Prostate gland (tissue), 2 donors: Measurements from ENCODE around the gene MSANTD1.

Experiments
- CTCF ChIP-seq, 4 experiments: fragments of 200-600 bp in 2 of 4; fragments of 450-650 bp in 2 of 4; sonication (generic) in 2 of 4; IDR thresholded peaks; 1 replicate in 3 of 4; 2 replicates in 1 of 4; pipeline ENCODE4 v1.5.1; 2016 to 2019; ENCODE audit warnings: antibody characterized with exemption in 4 of 4, mild to moderate bottlenecking in 2 of 4, moderate library complexity in 2 of 4
- POLR2AphosphoS5 ChIP-seq: sonication (generic); formaldehyde crosslinking; IDR thresholded peaks from one replicate; pipeline ENCODE4 v1.6.1; 2017; ENCODE audit warnings: antibody characterized with exemption

GRCh38 chr4:3283483-3283882 is 34.5 kb downstream of the MSANTD1 start:
- TF ChIP-seq CTCF (IDR thresholded peaks at IDR 0.05) (no peak), POLR2AphosphoS5 (no peak)
